TTC549 (cell line): ENCODE data around the gene SLC6A11.

Experiments
- FAIRE-seq: peaks from 2 replicates; lab custom pipeline; 2012; peaks lifted over from hg19 to GRCh38; lab: Jason Lieb, UNC

SLC6A11 gene

GRCh38 chr3:10790713-10791112 lies 25.3 kb upstream of the SLC6A11 start:
- no peak for FAIRE-seq

DNA sequence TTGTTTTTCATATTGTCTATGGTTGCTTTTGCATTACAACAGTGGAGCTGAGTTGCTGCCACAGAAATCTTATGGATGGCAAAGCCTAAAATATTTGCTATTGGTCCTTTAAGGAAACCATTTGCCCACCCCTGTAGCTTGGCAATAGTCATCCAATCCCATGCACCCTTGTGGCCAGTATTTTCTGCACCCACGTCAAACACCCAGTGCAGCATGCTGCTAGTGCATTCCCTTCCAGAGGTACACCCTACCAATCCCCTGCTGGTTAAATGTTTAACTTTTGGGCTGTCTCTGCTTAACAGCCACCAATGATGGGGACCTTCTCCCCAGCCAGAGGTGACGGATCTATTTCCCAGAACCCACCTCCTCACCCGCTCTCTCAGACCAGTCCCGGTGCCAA lies 23.8 kb upstream of the SLC6A11 start:
- FAIRE-seq, result no peak

GRCh38 chr3:10798600-10799367 lies 17.2 kb upstream of the SLC6A11 start:
- FAIRE-seq, result no peak

DNA sequence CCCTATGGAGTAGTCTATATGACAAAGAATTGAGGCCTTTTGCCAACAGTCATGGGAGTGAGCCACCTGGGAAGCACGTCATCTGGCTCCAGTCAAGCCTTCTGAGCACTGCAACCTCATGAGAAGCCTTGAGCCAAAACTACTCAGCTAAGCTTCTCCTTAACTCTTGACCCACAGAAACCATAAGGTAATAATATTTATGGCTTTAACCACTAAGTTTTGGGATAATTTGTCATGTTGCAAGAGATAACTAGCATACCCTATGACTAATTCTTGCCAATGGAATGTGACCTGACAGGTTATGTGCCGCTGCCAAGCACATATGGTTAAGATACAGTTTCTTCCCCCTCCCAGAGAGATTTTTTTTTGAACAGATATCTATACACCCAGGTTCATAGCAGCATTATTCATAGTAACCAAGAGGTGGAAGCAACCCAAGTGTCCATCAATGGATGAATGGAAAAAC lies 11.8 kb upstream of the SLC6A11 start:
- no peak for FAIRE-seq

GRCh38 chr3:10806006-10806405 lies 10.0 kb upstream of the SLC6A11 start:
- FAIRE-seq, result no peak

GRCh38 chr3:10808130-10808735 lies 7.8 kb upstream of the SLC6A11 start:
- FAIRE-seq, result no peak

DNA sequence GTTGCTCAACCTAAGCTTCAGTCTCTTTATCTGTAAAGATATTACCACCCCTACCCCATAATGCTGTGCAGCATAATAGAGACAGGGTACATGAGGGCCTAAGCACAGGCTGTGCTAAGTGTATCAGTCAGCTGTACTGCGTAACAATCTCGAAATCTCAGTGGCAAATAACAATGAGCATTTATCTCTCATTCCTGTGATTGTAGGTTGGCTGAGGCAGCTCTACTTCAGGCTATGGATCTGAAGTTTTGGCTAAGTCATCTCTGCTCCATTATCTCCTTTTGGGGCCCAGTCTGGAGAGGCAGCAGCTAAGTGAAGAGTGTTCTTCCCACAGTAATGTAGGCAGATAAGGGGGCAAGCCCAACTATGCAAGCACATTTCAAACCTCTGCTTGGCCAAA lies 7.1 kb upstream of the SLC6A11 start:
- no peak for FAIRE-seq

DNA sequence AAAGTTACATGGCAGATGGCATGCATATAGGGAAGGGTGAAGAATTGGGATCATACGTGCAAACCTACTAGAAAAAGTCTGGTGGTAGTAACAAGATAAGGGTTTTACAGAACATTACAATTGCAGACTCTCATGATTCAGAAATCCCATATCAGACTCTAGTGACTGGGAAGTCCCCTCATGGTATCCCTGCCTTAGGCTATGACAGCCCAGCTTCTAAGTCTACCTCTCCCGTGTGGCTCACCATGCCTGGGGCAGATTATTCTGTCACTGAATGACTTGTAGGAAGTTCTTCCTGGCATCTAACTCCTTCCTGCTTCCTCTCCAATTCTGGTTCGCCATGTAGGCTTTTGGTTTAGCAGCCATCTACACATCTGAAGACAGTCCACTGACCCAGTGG lies 5.7 kb upstream of the SLC6A11 start:
- FAIRE-seq, result no peak

GRCh38 chr3:10813425-10813824 lies 2.6 kb upstream of the SLC6A11 start:
- FAIRE-seq, result no peak

DNA sequence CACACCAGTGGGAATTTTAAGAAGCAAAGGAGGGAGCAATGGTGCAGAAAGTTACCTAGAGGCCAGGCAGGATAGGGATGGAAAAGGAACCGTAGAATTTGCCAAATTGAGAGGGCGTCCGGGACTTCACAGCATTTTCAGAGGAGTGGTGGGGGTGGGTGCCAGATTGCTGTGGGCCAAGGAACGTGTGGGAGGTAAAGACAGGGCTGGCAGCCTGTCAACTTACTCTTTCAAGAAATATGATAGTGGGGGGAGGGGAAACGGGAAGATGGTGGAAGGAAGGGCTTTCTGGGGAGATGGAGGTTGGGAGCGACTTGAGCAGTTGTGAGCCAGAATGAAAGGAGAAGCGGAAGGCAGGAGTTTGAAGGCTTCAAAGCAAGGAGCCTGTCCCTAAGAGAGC lies 1.4 kb upstream of the SLC6A11 start:
- no peak for FAIRE-seq

DNA sequence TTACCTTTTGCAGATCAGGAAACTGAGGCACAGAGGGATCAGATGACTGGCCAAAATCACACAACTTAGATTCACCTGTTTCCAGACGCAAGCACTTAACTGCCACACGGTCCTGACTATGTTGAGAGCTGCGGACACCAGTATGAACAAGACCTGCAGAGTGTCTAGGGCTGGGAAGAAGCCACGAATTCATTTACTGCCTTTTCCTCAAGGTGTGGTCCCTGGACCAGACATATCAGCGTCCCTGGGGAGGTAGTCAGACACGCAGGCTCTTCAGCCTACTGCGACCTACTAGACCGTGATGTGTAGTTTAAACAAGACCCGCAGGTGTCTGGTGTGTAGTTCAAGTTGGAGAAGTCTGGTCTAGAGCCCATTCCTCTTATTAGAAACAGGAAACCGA lies 541 bp upstream of the SLC6A11 start:
- FAIRE-seq, result no peak

- no peak for FAIRE-seq
These were observed 830 bp downstream of the SLC6A11 start for GRCh38 chr3:10816863-10817253.

DNA sequence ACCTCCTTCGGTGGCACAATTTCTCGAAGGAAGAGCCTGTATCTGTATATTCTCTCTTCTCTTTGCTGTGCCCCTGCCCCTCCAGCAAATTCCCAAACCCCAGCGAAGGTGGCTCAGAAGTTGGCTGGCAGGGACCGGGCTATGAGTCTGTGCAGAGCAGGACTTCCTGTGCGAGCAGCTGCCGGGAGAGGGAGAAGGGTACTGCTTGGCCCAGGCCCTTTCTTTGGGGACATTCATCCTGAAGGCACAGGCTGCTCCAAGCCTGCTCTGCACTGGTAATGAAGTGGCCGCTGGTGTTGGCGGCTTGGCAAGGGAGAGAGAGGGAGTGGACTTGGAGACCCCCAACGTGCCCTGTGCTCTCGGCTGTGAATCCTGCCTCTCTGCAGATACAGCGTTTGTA lies 1.5 kb downstream of the SLC6A11 start:
- no peak for FAIRE-seq

- FAIRE-seq, result no peak
These were observed 6.0 kb downstream of the SLC6A11 start for GRCh38 chr3:10822055-10822454.

DNA sequence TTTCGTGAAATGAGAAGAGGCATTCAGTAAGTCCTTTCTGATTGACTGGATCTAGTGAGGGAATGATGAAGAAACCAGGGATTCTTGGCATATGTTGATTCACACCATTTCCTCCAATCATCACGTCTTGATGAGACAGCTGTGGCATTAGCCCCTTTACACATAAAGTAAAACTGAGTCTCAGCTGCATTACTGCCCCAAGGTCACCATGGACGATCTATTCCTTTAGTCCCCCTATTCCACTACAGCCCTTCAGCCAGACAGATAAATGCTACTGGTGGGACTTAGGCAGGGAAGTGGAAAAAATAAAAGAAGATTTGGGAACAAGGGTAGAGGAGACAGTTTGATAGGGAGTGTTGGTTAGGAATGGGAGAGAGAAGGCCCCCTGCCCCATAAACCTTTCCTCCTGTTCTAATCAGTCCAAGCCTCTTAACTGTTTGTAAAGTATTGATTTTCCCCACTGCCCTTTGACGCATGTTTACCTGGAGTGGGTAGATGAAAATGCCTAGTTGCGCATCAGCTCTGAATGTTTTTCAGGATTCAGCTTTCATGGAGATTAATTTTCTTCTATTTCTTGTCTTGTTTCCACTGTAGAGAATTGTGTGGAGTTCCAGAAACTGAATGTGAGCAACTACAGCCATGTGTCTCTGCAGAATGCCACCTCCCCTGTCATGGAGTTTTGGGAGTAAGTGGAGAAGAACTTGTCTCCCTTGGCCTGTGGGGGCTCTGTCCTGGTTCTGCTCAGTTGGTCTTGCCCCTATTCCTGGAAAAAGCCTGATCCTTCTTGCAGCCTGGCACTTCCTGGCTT lies 6.9 kb downstream of the SLC6A11 start:
- no peak for FAIRE-seq

DNA sequence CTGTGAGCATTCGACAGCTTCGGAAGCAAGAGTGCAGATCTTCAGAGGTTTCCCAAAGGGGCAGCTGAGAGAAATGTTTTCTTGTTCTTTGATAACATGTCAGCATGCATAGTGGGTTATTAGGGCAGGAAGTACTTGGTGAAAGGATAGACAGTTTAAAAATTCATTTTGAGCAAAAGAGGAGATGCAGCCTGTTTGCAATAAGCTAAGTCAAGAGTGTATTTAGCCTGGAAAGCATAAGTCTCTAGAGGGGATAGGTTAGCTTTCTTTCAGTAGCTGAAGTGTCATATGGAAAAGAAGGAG lies 7.4 kb downstream of the SLC6A11 start:
- FAIRE-seq, result no peak

DNA sequence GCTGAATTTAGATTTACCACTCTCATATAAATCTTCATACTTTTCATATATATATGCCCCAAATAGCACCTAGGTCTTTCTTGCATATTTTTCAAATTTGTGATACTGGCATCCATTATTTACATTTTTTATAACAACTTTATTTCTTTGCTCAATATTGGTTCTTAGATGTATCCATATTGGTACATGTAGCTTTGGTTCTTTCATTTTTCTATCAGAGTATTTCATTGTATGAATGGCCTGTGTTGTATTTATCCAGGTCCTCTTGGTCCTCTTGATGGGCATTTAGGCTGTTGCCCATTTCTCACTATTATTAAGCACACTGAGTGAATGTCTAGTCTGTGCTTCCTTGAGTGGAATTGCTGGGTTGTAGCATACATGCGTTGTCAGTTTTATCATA lies 8.4 kb downstream of the SLC6A11 start:
- no peak for FAIRE-seq

GRCh38 chr3:10833855-10834414 lies 17.9 kb downstream of the SLC6A11 start:
- FAIRE-seq, result no peak

DNA sequence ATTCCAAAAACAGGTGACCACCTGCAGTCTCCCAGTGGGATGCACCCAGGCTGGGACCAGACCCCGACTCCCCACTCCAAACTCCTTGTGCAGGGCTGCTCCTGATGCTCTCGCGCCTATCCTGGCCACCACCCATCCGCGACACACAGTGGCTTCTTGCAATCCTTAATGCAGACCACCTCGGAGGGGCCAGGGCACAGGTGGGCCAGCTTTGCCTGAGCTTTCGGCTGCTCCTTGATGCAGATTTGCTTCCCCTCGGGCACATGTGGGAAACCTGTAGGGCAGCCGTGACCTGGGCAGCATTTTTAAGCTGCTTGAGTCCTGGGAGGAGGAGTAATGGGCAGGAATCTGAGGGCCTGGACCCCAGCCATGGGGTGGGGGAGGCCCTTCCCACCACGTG lies 18.9 kb downstream of the SLC6A11 start:
- FAIRE-seq, result no peak

- FAIRE-seq, result no peak
These were observed 19.4 kb downstream of the SLC6A11 start for GRCh38 chr3:10835406-10835805.

DNA sequence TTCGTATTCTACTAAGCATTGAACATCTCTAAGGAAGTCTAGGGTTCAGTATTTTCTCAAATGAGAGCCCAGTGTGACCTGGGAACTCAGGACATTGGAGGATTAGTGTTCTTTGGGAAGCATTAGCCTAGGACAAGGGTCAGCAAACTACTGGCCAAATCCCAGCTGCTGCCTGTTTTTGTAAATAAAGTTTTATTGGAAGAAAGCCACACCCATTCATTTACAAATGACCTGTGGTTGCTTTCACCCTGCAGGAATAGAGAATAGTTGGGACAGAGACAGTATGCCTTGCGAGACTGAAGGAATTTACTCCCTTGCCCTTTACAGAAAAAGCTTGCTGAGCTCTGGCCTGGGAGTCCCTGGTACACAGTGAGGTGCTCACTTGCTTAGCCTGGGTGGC lies 20.6 kb downstream of the SLC6A11 start:
- FAIRE-seq, result no peak

DNA sequence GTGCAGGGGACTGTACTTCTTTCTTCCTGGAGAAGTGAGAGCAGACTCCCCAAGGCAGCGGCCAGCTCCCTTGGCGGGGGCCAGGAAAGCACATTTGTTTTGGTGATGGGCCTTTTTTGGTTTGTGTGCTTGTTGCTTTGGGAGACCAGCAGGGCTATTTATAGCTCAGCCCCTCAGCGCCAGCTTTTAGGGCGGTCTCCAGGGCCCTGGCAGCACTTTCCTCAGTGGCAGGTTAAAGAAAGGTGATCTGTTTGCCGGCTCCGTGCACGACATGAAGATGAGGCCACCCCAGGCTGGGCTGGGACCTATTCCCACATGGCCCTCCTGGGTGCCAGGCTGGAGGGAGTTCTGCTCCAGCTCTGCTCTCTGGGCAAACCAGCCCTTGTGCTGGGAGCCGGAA lies 21.8 kb downstream of the SLC6A11 start:
- FAIRE-seq, result no peak

DNA sequence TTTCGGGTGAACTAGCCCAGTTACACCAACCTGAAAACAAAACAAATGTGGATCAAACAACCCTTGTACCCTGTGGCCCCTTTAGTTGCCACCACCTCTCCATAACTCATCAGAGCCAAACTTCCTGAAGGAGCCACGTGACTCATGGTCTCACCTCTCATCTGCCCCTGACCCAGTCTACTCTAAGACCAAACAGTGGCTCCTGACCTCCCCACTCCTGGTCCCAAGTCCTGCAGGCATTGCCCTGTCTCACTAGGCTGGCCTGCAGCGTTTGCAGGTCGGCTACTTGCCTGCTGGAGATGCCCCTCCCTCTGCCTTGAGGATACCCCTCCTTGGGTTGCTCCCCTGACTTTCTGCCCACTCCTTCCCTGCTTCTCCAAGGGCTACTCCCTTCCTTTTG lies 23.1 kb downstream of the SLC6A11 start:
- FAIRE-seq, result no peak
